H1 (cell line): Measurements from ENCODE around the gene DOCK11. TPM values are rescaled to one million over a fixed set of nuclear protein-coding genes. Genes with fewer than 3 reads are reported as not detected.

Experiments used
- CTCF ChIA-PET: fragments of 300-600 bp; sonication (Branson Sonifier 250); formaldehyde crosslinking; loops from one replicate; lab custom pipeline; 2021; ENCODE audit not compliant: partially characterized antibody; lab: Charles Lee
- POLR2A ChIA-PET: fragments of 300-600 bp; sonication (Branson Sonifier 250); formaldehyde crosslinking; loops from one replicate; lab custom pipeline; 2021; ENCODE audit warnings: inconsistent platforms; ENCODE audit not compliant: partially characterized antibody; lab: Charles Lee
- DNase-seq, 2 experiments: peaks; one replicate each; pipeline versions ENCODE4 v3.0.0 to v3.0.0-alpha.2; 2010 to 2022; ENCODE audit warnings: low spot score in 2 of 2, low read depth in 1 of 2, mixed read lengths in 1 of 2
- FAIRE-seq: peaks from 2 replicates; lab custom pipeline; 2011; peaks lifted over from hg19 to GRCh38; lab: Jason Lieb, UNC
- H2AFZ ChIP-seq: 2 replicates; pipeline ENCODE4 v1.8.1; 2012; ENCODE audit warnings: low read length, inconsistent platforms
- H2AK5ac ChIP-seq: 2 replicates; pipeline ENCODE4 v1.6.1; 2013; ENCODE audit warnings: low read depth, low read length
- H2BK120ac ChIP-seq: replicated peaks from 2 replicates; pipeline ENCODE3; 2013; ENCODE audit warnings: low read depth, low read length, inconsistent platforms
- H2BK12ac ChIP-seq: 2 replicates; pipeline ENCODE4 v1.6.1; 2013; ENCODE audit warnings: low read depth, low read length
- H2BK15ac ChIP-seq: 2 replicates; pipeline ENCODE4 v1.6.1; 2013; ENCODE audit warnings: low read length
- H2BK20ac ChIP-seq: 2 replicates; pipeline ENCODE4 v1.6.1; 2013; ENCODE audit warnings: low read length
- H2BK5ac ChIP-seq: 2 replicates; pipeline ENCODE4 v1.6.1; 2013; ENCODE audit warnings: low read depth, low read length
- H3K14ac ChIP-seq: 2 replicates; pipeline ENCODE4 v1.6.1; 2013; ENCODE audit warnings: inconsistent platforms; ENCODE audit not compliant: insufficient read length
- H3K18ac ChIP-seq: 2 replicates; pipeline ENCODE4 v1.6.1; 2013; ENCODE audit warnings: low read length; ENCODE audit errors: extremely low read depth
- H3K23ac ChIP-seq: 2 replicates; pipeline ENCODE4 v1.6.1; 2013; ENCODE audit warnings: inconsistent platforms; ENCODE audit not compliant: insufficient read length
- H3K23me2 ChIP-seq: 2 replicates; pipeline ENCODE4 v1.6.1; 2013; ENCODE audit warnings: low read depth, low read length
- H3K27ac ChIP-seq: 2 replicates; pipeline ENCODE4 v1.6.1; 2011; ENCODE audit warnings: low read depth, low read length, inconsistent platforms
- H3K27me3 ChIP-seq, 4 experiments: replicated peaks in 1 of 4; 1 replicate in 1 of 4; 2 replicates in 3 of 4; pipeline versions ENCODE4 v1.6.1 to v1.8.1; 2011 to 2013; ENCODE audit warnings: low read length in 3 of 4, mild to moderate bottlenecking in 3 of 4, inconsistent platforms in 2 of 4, mixed read lengths in 2 of 4, moderate library complexity in 1 of 4; ENCODE audit not compliant: control insufficient read depth in 3 of 4, insufficient read depth in 3 of 4; ENCODE audit errors: extremely low read depth in 1 of 4
- H3K36me3 ChIP-seq, 4 experiments: 2 replicates each; pipeline versions ENCODE4 v1.6.1 to v1.8.1; 2011 to 2013; ENCODE audit warnings: mild to moderate bottlenecking in 4 of 4, low read length in 3 of 4, moderate library complexity in 2 of 4, control low read depth in 1 of 4, inconsistent platforms in 1 of 4; ENCODE audit not compliant: insufficient read depth in 4 of 4, control insufficient read depth in 2 of 4
- H3K4ac ChIP-seq: replicated peaks from 2 replicates; pipeline ENCODE3; 2013; ENCODE audit warnings: low read length, low read depth, mixed read lengths, inconsistent platforms; ENCODE audit not compliant: insufficient read length
- H3K4me1 ChIP-seq, 4 experiments: replicated peaks in 1 of 4; 1 replicate in 1 of 4; 2 replicates in 3 of 4; pipeline versions ENCODE4 v1.6.1 to v1.8.1; 2011 to 2013; ENCODE audit warnings: low read length in 3 of 4, inconsistent platforms in 2 of 4, mixed read lengths in 1 of 4; ENCODE audit not compliant: insufficient read depth in 4 of 4, control insufficient read depth in 3 of 4
- H3K4me2 ChIP-seq, 2 experiments: 2 replicates each; pipeline versions ENCODE4 v1.6.1 to v1.8.1; 2011 to 2013; ENCODE audit warnings: low read depth in 2 of 2, low read length in 2 of 2, control low read depth in 1 of 2, inconsistent platforms in 1 of 2, mild to moderate bottlenecking in 1 of 2; ENCODE audit not compliant: insufficient read depth in 1 of 2
- H3K4me3 ChIP-seq, 4 experiments: fragments of 200-600, 300-600 bp in 1 of 4; sonication (generic), shearing (Covaris generic), sonication (Bioruptor Twin) in 1 of 4; 2 replicates each; pipeline versions ENCODE4 v1.5.1 to v1.8.1; 2011 to 2016; ENCODE audit warnings: low read length in 4 of 4, low read depth in 3 of 4, control low read depth in 2 of 4, inconsistent platforms in 2 of 4, mild to moderate bottlenecking in 2 of 4, mixed read lengths in 1 of 4, moderate library complexity in 1 of 4; ENCODE audit not compliant: insufficient read depth in 2 of 4; ENCODE audit errors: extremely low read depth in 1 of 4
- H3K56ac ChIP-seq: replicated peaks from 2 replicates; pipeline ENCODE3; 2013; ENCODE audit warnings: low read depth, mild to moderate bottlenecking, mixed read lengths, low read length, inconsistent platforms; ENCODE audit not compliant: insufficient read length
- H3K79me1 ChIP-seq: 2 replicates; pipeline ENCODE4 v1.6.1; 2013; ENCODE audit warnings: low read depth, low read length, control low read depth
- H3K79me2 ChIP-seq, 2 experiments: 2 replicates each; pipeline versions ENCODE4 v1.6.1 to v1.8.1; 2012 to 2013; ENCODE audit warnings: low read length in 2 of 2, mild to moderate bottlenecking in 2 of 2, inconsistent platforms in 1 of 2; ENCODE audit not compliant: insufficient read depth in 2 of 2, control insufficient read depth in 1 of 2
- H3K9ac ChIP-seq, 4 experiments: replicated peaks in 1 of 4; 1 replicate in 1 of 4; 2 replicates in 3 of 4; pipeline versions ENCODE4 v1.6.1 to v1.8.1; 2011 to 2013; ENCODE audit warnings: low read depth in 3 of 4, low read length in 3 of 4, control low read depth in 2 of 4, mild to moderate bottlenecking in 2 of 4, moderate library complexity in 2 of 4, inconsistent platforms in 1 of 4; ENCODE audit errors: extremely low read depth in 1 of 4
- H3K9me3 ChIP-seq, 2 experiments: 2 replicates each; pipeline versions ENCODE4 v1.6.1 to v1.8.1; 2012 to 2013; ENCODE audit warnings: mild to moderate bottlenecking in 2 of 2, moderate library complexity in 2 of 2, control low read depth in 1 of 2, inconsistent platforms in 1 of 2, low read depth in 1 of 2, low read length in 1 of 2, mixed read lengths in 1 of 2; ENCODE audit not compliant: insufficient read depth in 2 of 2
- H4K20me1 ChIP-seq, 2 experiments: replicated peaks in 1 of 2; 2 replicates each; pipeline versions ENCODE3 to v1.8.1; 2011 to 2013; ENCODE audit warnings: inconsistent platforms in 2 of 2, low read length in 2 of 2, mild to moderate bottlenecking in 1 of 2; ENCODE audit not compliant: insufficient read depth in 2 of 2, control insufficient read depth in 1 of 2
- H4K5ac ChIP-seq: 2 replicates; pipeline ENCODE4 v1.6.1; 2013; ENCODE audit warnings: low read length, low read depth, mixed read lengths, inconsistent platforms; ENCODE audit not compliant: insufficient read length
- H4K8ac ChIP-seq: 2 replicates; pipeline ENCODE4 v1.8.0; 2013; ENCODE audit warnings: mild to moderate bottlenecking, moderate library complexity, low read length, inconsistent platforms; ENCODE audit not compliant: insufficient read depth; ENCODE audit errors: extremely low read depth
- H4K91ac ChIP-seq: replicated peaks from 2 replicates; pipeline ENCODE3; 2013; ENCODE audit warnings: low read length, mixed read lengths, inconsistent platforms; ENCODE audit not compliant: insufficient read length
- MAFK ChIP-seq: IDR thresholded peaks from 2 replicates; pipeline ENCODE4 v1.6.1; 2012; ENCODE audit warnings: low read depth, mild to moderate bottlenecking, improper control_type of control experiment, low read length
- RAD21 ChIP-seq, 2 experiments: IDR thresholded peaks in 1 of 2; conservative IDR thresholded peaks in 1 of 2; 2 replicates each; pipeline ENCODE4 v1.6.1; 2011; ENCODE audit warnings: low read depth in 2 of 2, low read length in 2 of 2, improper control_type of control experiment in 1 of 2, inconsistent platforms in 1 of 2, mild to moderate bottlenecking in 1 of 2, moderate library complexity in 1 of 2
- RFX5 ChIP-seq: IDR thresholded peaks from 2 replicates; pipeline ENCODE4 v1.6.1; 2011; ENCODE audit warnings: low read depth, low read length, improper control_type of control experiment, borderline replicate concordance
- RXRA ChIP-seq: IDR thresholded peaks from 2 replicates; pipeline ENCODE4 v1.6.1; 2011; ENCODE audit warnings: low read depth, mild to moderate bottlenecking, low read length, moderate library complexity; ENCODE audit not compliant: insufficient read depth
- SAP30 ChIP-seq: fragments of 300-600 bp; sonication (generic); IDR thresholded peaks from 2 replicates; pipeline ENCODE4 v1.7.1; 2012; ENCODE audit warnings: low read length, moderate library complexity, mild to moderate bottlenecking, inconsistent platforms; ENCODE audit not compliant: insufficient read depth, insufficient replicate concordance
- TBP ChIP-seq: IDR thresholded peaks from 2 replicates; pipeline ENCODE4 v1.6.1; 2011; ENCODE audit warnings: low read depth, low read length, improper control_type of control experiment
- WGBS, 2 experiments: shearing (Covaris generic) in 1 of 2; methylation state at CpG; one replicate each; pipeline versions ENCODE4 v1.1.6 to v1.1.7; 2013 to 2015; ENCODE audit warnings: low lambda C conversion rate in 2 of 2, mixed read lengths in 2 of 2, inconsistent platforms in 1 of 2, low coverage in 1 of 2, missing lambda C conversion rate in 1 of 2; ENCODE audit not compliant: insufficient replicate concordance in 2 of 2, insufficient coverage in 1 of 2, insufficient read length in 1 of 2; ENCODE audit errors: extremely low coverage in 1 of 2, missing lambda C conversion rate in 1 of 2; 5-methylcytosine and 5-hydroxymethylcytosine counted together
- polyA plus RNA-seq, 7 experiments: library from polyadenylated mRNA; depleted of rRNA in 3 of 7; stranded (reverse) in 5 of 7; unstranded in 2 of 7; fragments of >200 nt in 5 of 7; fragments of 200-250 nt in 2 of 7; gene quantifications; 1 replicate in 5 of 7; 2 replicates in 1 of 7; 4 replicates in 1 of 7; pipeline versions ENCODE4 v1.2.1 to v1.2.3, GENCODE V29; 2011 to 2013; ENCODE audit warnings: missing spikeins in 2 of 7, mixed read lengths in 2 of 7
- total RNA-seq: library from RNA; stranded (reverse); fragmentation: NEBNext Ultra II Directional; extraction: Animal tissue kit (Norgen Biotek cat#: 25700); gene quantifications from 2 replicates; pipeline ENCODE4 v1.2.1, GENCODE V29; 2021
- TF ChIP-seq, protein P1 (sequence below): IDR thresholded peaks from 2 replicates; pipeline ENCODE4 v1.6.1; 2011; ENCODE audit warnings: low read depth, mild to moderate bottlenecking, low read length; ENCODE audit not compliant: insufficient read depth
- TF ChIP-seq, protein P2 (sequence below): IDR thresholded peaks from 2 replicates; pipeline ENCODE4 v1.6.1; 2011; ENCODE audit warnings: low read length, improper control_type of control experiment
- TF ChIP-seq, protein P3 (sequence below), 3 experiments: IDR thresholded peaks; 1 replicate in 2 of 3; 2 replicates in 1 of 3; pipeline versions ENCODE4 v1.5.1 to v1.6.1; 2011; ENCODE audit warnings: low read length in 3 of 3, mild to moderate bottlenecking in 3 of 3, inconsistent platforms in 2 of 3, low read depth in 1 of 3, moderate library complexity in 1 of 3; ENCODE audit not compliant: insufficient read depth in 1 of 3; ENCODE audit errors: control extremely low read depth in 1 of 3

Gene DOCK11
- total and polyA plus RNA-seq, 2 of the 8 experiments (the other 6 are each of a cell fraction or from before 2014, with no cell fraction given), result 4.9 to 12.0 TPM

DNA sequence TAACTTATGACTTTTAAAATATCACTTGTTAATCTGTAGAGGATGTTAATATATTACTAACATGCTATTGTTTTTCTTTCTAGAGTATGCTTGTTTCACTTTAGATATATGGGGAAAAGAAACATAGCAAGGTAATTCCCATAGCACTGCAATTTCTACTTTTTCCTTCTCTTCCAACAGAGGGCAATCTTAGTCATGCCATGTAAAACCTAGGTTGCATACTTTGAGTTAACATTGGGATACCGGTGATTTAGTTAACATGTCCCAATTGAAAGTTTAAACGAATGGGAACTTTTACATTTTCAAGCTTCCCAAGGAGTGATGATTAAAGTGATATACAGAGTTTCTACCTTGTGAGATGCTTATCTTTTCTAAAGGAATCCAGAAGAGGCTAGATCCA, 142.4 kb downstream of the DOCK11 start:
- no peak for DNase-seq
- H3K4me3 ChIP-seq, result no peak overlapping the region
- H3K27ac ChIP-seq, result no peak overlapping the region
- CTCF ChIA-PET, result interaction anchor here (1.1 to 1.3 kb wide), 3 partner anchors 10 to 107 kb away, joined by 3 read pairs; no protein-coding TSS in a partner anchor
- no peak overlapping the region for H2BK5ac ChIP-seq
- peak; percentile 91 for FAIRE-seq
- no peaks in the 10 kb centered on the region for H4K20me1 ChIP-seq
- H3K79me2 ChIP-seq, result no peaks in the 10 kb centered on the region
- no peak overlapping the region for H4K91ac ChIP-seq
- H3K23me2 ChIP-seq, result no peaks in the 10 kb centered on the region
- no peak overlapping the region for H4K8ac ChIP-seq
- H3K14ac ChIP-seq, result no peak overlapping the region
- 65% methylated on average over 2 of the region's 2 CpGs; no CpG with 5 or more reads in 1 of the 2 experiments for WGBS, 2 experiments
- no peak overlapping the region for H2AK5ac ChIP-seq
- no peak overlapping the region for H3K18ac ChIP-seq
- H3K56ac ChIP-seq, result no peak overlapping the region
- no peak overlapping the region for H2BK20ac ChIP-seq
- H3K4me2 ChIP-seq, result no peak overlapping the region
- H4K5ac ChIP-seq, result no peak overlapping the region
- no peaks in the 10 kb centered on the region for H3K36me3 ChIP-seq
- no peak overlapping the region for H2BK120ac ChIP-seq
- H3K4me1 ChIP-seq, result no peaks in the 10 kb centered on the region
- H3K79me1 ChIP-seq, result no peaks in the 10 kb centered on the region
- H3K23ac ChIP-seq, result no peak overlapping the region
- no peaks in the 10 kb centered on the region for H3K9me3 ChIP-seq
- POLR2A ChIA-PET, result no interaction called here
- H3K4ac ChIP-seq, result no peak overlapping the region
- H3K27me3 ChIP-seq, result no peaks in the 10 kb centered on the region
- no peak overlapping the region for H2AFZ ChIP-seq
- no peak overlapping the region for H3K9ac ChIP-seq
- H2BK15ac ChIP-seq, result no peak overlapping the region
- H2BK12ac ChIP-seq, result no peak overlapping the region
- TF ChIP-seq RFX5, result no peak
- no peak for TF ChIP-seq TBP
- TF ChIP-seq, protein P1, sequence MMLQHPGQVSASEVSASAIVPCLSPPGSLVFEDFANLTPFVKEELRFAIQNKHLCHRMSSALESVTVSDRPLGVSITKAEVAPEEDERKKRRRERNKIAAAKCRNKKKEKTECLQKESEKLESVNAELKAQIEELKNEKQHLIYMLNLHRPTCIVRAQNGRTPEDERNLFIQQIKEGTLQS, result no peak
- TF ChIP-seq, protein P2, sequence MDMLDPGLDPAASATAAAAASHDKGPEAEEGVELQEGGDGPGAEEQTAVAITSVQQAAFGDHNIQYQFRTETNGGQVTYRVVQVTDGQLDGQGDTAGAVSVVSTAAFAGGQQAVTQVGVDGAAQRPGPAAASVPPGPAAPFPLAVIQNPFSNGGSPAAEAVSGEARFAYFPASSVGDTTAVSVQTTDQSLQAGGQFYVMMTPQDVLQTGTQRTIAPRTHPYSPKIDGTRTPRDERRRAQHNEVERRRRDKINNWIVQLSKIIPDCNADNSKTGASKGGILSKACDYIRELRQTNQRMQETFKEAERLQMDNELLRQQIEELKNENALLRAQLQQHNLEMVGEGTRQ, result no peak
- TF ChIP-seq RAD21 (IDR thresholded peaks at IDR 0.05 in 1 of 2, conservative IDR thresholded peaks at IDR 0.05 in 1 of 2; ENCODE audit: low read depth in 2 of 2, low read length in 2 of 2), result peak; percentile 32 to 35
- no peak for TF ChIP-seq RXRA
- TF ChIP-seq MAFK, result no peak
- TF ChIP-seq, protein P3, sequence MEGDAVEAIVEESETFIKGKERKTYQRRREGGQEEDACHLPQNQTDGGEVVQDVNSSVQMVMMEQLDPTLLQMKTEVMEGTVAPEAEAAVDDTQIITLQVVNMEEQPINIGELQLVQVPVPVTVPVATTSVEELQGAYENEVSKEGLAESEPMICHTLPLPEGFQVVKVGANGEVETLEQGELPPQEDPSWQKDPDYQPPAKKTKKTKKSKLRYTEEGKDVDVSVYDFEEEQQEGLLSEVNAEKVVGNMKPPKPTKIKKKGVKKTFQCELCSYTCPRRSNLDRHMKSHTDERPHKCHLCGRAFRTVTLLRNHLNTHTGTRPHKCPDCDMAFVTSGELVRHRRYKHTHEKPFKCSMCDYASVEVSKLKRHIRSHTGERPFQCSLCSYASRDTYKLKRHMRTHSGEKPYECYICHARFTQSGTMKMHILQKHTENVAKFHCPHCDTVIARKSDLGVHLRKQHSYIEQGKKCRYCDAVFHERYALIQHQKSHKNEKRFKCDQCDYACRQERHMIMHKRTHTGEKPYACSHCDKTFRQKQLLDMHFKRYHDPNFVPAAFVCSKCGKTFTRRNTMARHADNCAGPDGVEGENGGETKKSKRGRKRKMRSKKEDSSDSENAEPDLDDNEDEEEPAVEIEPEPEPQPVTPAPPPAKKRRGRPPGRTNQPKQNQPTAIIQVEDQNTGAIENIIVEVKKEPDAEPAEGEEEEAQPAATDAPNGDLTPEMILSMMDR (IDR thresholded peaks at IDR 0.05; ENCODE audit: control extremely low read depth in 1 of 3, insufficient read depth in 1 of 3, low read depth in 1 of 3, low read length in 3 of 3), result peak in 2 of 3 experiments; percentile 6 to 20; a peak in 2 of 4 replicates
- TF ChIP-seq SAP30, result no peak
